CD4-positive, alpha-beta T cell treated with Interleukin-2 at 100 ng/mL for 4 hours (primary cell): ENCODE results near the gene PHC2.

Experiments
- DNase-seq: peaks from one replicate; pipeline ENCODE4 v3.0.0-alpha.2; 2020; ENCODE audit warnings: low spot score

PHC2 gene

DNA sequence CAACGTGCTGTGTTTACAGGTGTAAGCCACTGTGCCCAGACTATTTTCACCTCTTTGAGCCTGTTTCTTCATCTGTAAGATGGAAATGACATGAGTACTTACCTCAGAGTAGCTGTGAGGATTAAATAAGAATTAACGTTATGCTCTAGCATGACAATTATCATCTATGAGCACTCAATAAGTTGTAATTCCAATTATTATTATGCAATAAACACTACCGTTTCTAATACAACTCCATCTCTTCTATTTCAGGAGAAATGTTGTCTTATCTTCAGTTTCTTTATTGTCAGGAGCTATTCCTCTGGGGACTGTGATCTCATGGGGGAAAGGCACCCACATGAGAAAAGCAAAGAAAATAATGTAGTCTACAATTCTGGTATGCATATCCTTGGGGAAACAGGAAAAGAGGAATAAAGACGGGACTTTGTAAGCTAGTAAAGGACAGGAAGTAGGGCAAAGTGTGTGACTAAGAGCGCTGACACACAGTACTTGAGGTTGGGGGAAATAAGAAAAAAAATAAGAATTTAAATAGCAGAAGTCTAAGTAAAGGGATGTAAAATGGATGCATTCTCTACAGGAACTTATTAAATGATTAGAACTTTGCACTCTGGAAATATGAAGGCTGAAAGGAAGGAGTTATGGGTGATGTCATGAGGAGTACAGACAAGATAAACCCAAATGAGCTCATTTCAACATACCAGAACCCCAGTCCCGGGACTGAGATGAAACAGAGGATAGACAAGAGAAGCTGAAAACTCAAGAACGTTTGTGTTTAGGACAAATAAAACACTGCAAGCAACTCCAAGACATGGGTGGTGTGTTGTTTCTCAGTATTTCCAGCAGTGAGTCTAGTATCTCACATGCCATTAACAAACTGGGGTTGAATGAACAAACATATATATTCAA lies 9.8 kb downstream of the PHC2 start:
- no peak for DNase-seq

DNA sequence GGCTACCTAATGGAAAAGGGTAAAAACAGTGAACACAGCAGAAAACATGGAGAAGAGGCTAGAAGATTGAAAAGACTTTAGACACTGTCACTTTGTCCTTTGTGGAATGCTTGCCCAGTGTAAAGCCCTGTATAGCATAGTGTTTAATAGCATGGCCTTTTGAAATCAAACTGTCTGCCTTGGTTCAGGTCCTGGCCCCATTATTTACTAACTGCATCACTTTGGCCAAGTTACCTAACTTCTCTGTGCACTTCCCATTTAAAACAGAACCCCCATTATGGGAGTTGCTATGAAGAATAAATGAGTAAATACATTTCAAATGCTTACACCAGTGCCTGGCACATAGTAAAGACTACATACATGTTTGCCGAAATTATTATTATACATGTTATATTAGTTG lies 12.1 kb downstream of the PHC2 start:
- no peak for DNase-seq

DNA sequence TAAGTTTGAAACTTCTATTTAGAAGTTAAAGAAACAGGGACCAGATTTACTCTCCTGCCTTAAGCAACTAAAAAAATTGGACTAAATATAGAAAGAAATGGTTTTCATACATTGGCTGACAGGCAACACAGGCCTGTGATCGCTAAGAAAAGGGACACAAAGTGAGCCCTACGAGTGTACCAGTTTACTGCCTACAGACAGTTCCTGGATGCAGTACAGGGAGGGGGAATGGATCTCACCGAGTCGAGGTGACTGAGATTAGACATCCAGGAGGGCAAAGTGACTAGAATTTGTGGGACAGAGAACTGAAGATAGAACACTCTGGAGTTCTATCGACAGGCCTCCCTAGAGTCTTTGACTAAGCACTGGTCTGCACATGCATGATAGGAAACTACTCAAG lies 16.0 kb downstream of the PHC2 start:
- DNase-seq, result no peak

GRCh38 chr1:33410091-33410701 lies 20.7 kb downstream of the PHC2 start:
- no peak for DNase-seq

DNA sequence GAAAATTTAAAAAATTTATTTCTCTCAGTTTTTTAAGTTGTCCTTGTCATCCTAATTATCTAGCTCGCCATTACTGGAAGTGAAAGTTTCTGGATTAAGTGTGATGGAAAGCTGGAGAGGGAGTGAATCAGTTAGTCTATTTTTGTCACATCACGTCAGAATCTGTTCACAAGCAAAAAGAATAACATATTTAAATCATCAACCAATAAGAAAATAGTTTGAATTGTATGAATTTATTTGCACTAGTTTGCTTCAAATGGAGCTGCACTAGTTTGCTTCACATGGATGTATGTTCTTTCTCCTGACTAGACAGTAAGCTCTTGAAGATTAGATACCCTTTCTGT lies 22.8 kb downstream of the PHC2 start:
- no peak for DNase-seq

- DNase-seq, result no peak
Observed at GRCh38 chr1:33407352-33408092, 23.4 kb downstream of the PHC2 start.

DNA sequence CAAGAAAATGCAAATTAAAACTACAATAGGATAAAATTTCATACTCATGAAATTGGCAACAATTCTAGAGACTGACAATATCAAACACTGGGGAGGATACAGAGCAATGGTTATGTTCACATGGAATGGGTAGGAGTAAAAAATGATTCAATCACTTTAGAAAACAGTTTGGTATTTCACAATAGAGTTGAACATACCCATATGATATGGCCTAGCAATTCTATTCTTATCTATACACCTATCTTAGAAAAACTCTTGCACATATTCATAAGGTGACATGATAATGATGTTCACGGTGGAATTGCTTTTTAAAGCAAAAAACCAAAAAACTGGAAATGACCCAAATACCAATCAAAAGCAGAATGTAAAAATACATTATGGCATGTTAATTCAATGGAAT lies 28.7 kb downstream of the PHC2 start:
- DNase-seq, result no peak

DNA sequence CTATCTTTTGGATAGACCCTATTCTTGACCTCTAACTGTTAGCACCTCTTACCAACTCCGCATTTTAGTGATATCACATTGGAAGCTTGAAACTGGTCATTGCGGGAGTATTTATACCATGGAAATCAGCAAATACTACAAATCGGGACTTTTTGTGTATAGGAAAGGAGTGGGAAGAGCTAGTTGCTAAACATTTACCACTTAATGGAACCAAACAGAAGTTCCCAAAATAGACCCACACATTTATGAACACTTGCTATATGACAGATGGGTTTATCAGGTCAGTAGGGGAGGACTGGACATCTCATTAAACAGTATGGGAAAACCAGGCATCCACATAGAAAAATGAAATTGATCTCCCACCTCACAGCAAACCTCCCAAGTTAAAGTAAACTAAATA lies 29.4 kb downstream of the PHC2 start:
- DNase-seq, result no peak

DNA sequence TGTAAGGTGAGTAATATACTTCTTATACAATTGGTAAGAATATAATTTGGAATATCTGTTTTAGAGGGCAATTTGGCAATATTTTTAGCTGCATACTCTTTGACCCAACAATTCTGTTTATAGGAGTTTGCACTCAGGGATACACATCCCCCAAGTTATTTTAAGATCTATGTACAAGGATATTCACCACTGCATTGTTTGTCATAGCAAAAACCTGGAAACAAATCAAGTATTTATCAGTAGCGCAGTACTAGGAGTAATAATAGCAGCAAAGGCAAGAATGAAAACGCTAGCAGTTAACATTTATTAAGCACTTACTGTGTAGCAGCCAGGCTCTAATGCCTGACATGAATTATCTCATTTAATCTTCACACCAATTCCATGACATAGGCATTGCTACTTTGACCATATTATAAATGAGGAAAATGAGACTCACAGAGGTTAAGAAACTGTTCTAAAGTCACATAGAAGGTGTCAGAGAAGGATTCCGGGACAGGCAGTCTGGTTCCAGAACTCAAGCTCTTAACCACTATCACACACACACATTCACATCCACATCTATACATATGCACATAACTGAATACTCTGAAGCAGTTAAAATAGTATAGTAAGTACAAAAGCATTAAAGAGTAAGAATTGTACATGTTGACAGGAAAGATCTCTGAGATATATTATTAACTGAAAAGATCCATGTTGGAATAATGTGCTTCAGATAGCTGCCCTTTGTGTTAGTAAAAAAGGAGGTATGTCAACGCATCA lies 30.6 kb downstream of the PHC2 start:
- no peak for DNase-seq

- no peak for DNase-seq
Observed at GRCh38 chr1:33399375-33399774, 31.5 kb downstream of the PHC2 start.

- DNase-seq, result no peak
Observed at GRCh38 chr1:33397994-33398393, 32.9 kb downstream of the PHC2 start.

DNA sequence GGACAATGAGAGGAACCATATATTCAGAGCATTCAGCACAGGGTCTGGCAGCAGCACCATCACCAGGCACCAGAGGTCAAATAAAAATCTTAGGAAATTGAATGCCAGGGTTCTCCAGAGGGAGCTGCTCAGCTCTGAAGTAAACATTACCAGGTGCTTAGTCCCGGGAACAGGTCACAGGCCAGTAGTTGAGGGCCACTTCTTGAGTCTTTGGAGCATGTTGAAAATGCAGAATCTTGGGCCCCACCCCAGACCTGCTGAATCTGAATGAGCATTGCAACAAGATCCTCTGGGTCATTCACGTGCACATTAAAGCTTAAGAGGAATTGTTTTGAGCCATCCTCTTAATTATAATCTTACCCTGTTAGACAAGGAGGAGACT lies 33.8 kb downstream of the PHC2 start:
- no peak for DNase-seq

DNA sequence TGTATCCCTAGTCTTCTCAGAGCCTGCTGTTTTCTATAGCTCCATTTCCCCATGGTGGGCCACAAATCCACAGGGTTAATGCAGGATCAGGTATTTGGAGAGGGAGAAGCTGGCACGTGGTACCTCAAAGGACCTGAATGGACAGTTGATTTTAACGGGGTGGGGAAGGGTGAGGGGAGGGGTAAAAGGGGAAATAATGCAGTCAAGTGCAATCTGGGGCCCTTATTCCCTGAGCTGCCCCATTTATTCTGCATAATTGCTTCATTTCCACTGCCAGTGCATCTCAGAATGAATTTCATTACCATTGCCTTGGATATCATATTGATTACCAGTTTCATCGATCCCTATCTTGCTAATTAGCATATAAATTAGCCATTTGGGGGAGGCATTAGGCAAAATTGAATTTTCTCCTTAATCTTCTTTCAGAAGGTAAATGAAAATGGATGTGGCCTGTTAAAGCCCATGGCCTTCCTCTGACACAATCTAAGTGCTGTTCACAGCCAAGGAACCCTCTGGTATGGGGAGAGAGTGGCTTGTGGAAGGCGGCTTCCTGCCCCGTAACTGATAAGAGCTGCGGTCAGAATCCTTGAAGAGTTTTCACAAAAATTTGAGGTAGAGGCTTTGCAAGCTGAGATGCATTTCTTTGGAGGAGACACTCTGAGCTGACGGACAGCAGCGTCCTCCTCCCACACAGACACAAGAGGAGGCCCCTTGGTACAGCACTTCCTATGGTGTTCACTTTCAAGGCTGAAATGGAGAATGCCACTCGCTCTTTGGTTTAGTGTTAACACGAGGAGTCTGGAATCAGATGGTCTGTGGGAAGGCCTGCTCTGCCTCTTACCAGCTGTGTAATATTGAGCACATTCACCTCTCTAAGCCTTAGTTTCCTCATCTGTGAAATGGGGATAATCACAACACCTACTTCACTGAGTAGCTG lies 34.4 kb downstream of the PHC2 start:
- DNase-seq, result no peak

- DNase-seq, result no peak
Observed at GRCh38 chr1:33394770-33395169, 36.1 kb downstream of the PHC2 start.

- DNase-seq, result no peak
Observed at GRCh38 chr1:33393991-33394390, 36.9 kb downstream of the PHC2 start.

DNA sequence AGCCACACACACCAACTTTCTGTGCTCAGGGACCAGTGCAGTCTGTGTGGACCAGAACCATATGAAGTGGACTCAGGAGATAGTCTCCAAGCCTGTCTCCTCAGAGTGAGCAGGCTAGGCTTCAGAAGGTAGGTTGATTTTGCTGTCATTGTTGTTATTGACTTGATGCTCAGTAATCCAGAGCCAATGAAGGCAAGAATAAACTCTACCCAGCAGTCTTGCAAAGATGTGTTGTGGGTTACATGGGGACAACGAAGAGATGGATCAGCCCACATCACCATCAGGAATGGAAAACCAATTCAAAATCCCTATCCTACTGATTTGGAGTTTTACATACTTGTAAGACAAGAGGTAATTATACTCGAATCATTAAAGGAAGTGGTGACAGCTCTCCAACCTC lies 37.4 kb downstream of the PHC2 start:
- no peak for DNase-seq

- no peak for DNase-seq
Observed at GRCh38 chr1:33392639-33393038, 38.3 kb downstream of the PHC2 start.

GRCh38 chr1:33392206-33392605 lies 38.7 kb downstream of the PHC2 start:
- no peak for DNase-seq

DNA sequence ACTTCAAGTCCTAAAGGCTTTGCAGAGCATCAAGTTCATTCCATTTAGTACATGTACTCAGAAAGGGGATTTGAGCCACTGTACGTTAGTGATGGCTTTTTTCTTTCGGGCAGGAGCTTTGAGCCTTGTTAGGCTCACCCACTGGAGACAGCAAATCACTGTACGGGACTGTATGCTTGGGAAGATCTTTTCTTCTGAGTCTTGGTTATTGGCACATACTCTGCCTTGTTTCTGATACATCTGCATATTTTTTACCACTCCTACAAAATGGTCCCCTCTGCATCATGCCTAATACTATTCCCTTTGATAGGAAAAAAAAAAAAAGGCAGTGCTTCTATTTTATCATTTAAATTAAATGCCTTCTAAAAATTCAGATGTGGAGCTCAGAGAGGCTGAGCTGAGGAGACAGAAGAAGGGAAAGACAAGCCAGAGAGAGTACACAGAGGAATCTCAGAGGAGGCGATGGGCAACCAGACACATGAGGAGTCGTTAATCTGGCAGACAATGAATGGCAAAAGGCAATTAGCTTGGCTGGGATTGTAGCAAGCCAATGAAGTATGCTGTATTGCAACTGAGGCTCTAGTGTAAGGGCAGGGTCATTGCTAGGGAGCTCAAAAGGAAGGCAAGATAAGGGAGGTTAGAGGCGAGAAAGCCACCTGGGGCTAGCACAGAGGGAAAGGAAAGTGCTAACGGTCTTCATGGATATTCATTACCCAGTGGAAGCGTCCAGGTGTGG lies 39.4 kb downstream of the PHC2 start:
- no peak for DNase-seq

GRCh38 chr1:33390542-33390941 lies 40.4 kb downstream of the PHC2 start:
- DNase-seq, result no peak
